ENCODE measurements around the gene SMO.

The SMO gene

GRCh38 chr7:129188372-129188891, at the start of gene SMO:
TSS of gene SMO (plus strand) at chr7:129188633. CDS start at chr7:129189152, 519 bp downstream.
- H4K20me1 ChIP-seq (ENCODE audit: control insufficient read depth, insufficient read depth, low read depth, low read length) = no peaks in the 10 kb centered on the region
- no peak within 1 kb of the TSS for H3K27ac ChIP-seq (ENCODE audit: low read depth, low read length)
- TF ChIP-seq EZH2phosphoT487 (IDR thresholded peaks at IDR 0.05; ENCODE audit: borderline replicate concordance, low read length) (peak; percentile 13; the same call in 1 of the 2 replicates), CTCF (IDR thresholded peaks at IDR 0.05; ENCODE audit: low read depth, low read length, poor library complexity, severe bottlenecking) (no peak)
- peaks cover 5% of the 10 kb centered on the region for H3K79me2 ChIP-seq (ENCODE audit: control insufficient read depth, low read length)
- H3K9me2 ChIP-seq (replicated peaks; ENCODE audit: control insufficient read depth, low read length) = no peaks in the 10 kb centered on the region
- H3K27me3 ChIP-seq (ENCODE audit: control insufficient read depth, low read length) = peaks cover 27% of the 10 kb centered on the region
- no peaks in the 10 kb centered on the region for H3K9me3 ChIP-seq (ENCODE audit: control insufficient read depth, insufficient read depth, low read length)
- peak within 1 kb of the TSS; percentile 89 for H3K4me2 ChIP-seq (ENCODE audit: low read length)
- peaks cover 44% of the 10 kb centered on the region for H3K4me1 ChIP-seq (ENCODE audit: control insufficient read depth, low read length)
- peak within 1 kb of the TSS; percentile 76 for H3K4me3 ChIP-seq (ENCODE audit: low read length)
- H3F3A ChIP-seq (ENCODE audit: control insufficient read depth, insufficient read depth) = peaks cover 12% of the 10 kb centered on the region
- no peaks in the 10 kb centered on the region for H3K36me3 ChIP-seq (ENCODE audit: control insufficient read depth, low read length)

GRCh38 chr7:129143724-129144094, 44.7 kb upstream of the SMO start:
- Histone ChIP-seq H3K9me3 (ENCODE audit: control insufficient read depth, insufficient read depth, low read length) (no peaks in the 10 kb centered on the region), H3K4me3 (ENCODE audit: low read length) (peak overlapping the region; percentile 97), H3K27ac (ENCODE audit: low read depth, low read length) (0 out of 2 replicates have a peak overlapping the region, but pooled peaks have one; percentile 2), H3F3A (ENCODE audit: control insufficient read depth, insufficient read depth) (peaks cover 11% of the 10 kb centered on the region), H3K4me2 (ENCODE audit: low read length) (peak overlapping the region; percentile 95), H3K36me3 (ENCODE audit: control insufficient read depth, low read length) (peaks cover 19% of the 10 kb centered on the region), H3K4me1 (ENCODE audit: control insufficient read depth, low read length) (peaks cover 69% of the 10 kb centered on the region), H3K9me2 (replicated peaks; ENCODE audit: control insufficient read depth, low read length) (no peaks in the 10 kb centered on the region), H3K27me3 (ENCODE audit: control insufficient read depth, low read length) (no peaks in the 10 kb centered on the region), H4K20me1 (ENCODE audit: control insufficient read depth, insufficient read depth, low read depth, low read length) (no peaks in the 10 kb centered on the region), H3K79me2 (ENCODE audit: control insufficient read depth, low read length) (peaks cover 43% of the 10 kb centered on the region)
- no peak for TF ChIP-seq CTCF (IDR thresholded peaks at IDR 0.05; ENCODE audit: low read depth, low read length, poor library complexity, severe bottlenecking)
- no peak for TF ChIP-seq EZH2phosphoT487 (IDR thresholded peaks at IDR 0.05; ENCODE audit: borderline replicate concordance, low read length)

GRCh38 chr7:129144095-129144833, 44.2 kb upstream of the SMO start, which contains the start of gene TSPAN33:
TSS of gene TSPAN33 (plus strand) at chr7:129144707. CDS start at chr7:129144981, 274 bp downstream.
- H3K9me2 ChIP-seq (replicated peaks; ENCODE audit: control insufficient read depth, low read length) = no peaks in the 10 kb centered on the region
- peaks cover 44% of the 10 kb centered on the region for H3K79me2 ChIP-seq (ENCODE audit: control insufficient read depth, low read length)
- no peaks in the 10 kb centered on the region for H3K27me3 ChIP-seq (ENCODE audit: control insufficient read depth, low read length)
- peaks cover 6% of the 10 kb centered on the region for H3F3A ChIP-seq (ENCODE audit: control insufficient read depth, insufficient read depth)
- no peaks in the 10 kb centered on the region for H4K20me1 ChIP-seq (ENCODE audit: control insufficient read depth, insufficient read depth, low read depth, low read length)
- H3K4me1 ChIP-seq (ENCODE audit: control insufficient read depth, low read length) = peaks cover 63% of the 10 kb centered on the region
- peak within 1 kb of the TSS; percentile 95 for H3K4me2 ChIP-seq (ENCODE audit: low read length)
- H3K27ac ChIP-seq (ENCODE audit: low read depth, low read length) = peak within 1 kb of the TSS; percentile 43
- H3K9me3 ChIP-seq (ENCODE audit: control insufficient read depth, insufficient read depth, low read length) = no peaks in the 10 kb centered on the region
- peak within 1 kb of the TSS; percentile 97 for H3K4me3 ChIP-seq (ENCODE audit: low read length)
- H3K36me3 ChIP-seq (ENCODE audit: control insufficient read depth, low read length) = peaks cover 21% of the 10 kb centered on the region
- TF ChIP-seq CTCF (IDR thresholded peaks at IDR 0.05; ENCODE audit: low read depth, low read length, poor library complexity, severe bottlenecking) (no peak), EZH2phosphoT487 (IDR thresholded peaks at IDR 0.05; ENCODE audit: borderline replicate concordance, low read length) (no peak)
